ENCODE results near the gene PTPRJ. TPM values are rescaled to one million over a fixed set of nuclear protein-coding genes. Genes with fewer than 3 reads are reported as not detected.

PTPRJ gene
- total RNA-seq, 1 donor from 2014 or later: under 0.01 TPM

DNA sequence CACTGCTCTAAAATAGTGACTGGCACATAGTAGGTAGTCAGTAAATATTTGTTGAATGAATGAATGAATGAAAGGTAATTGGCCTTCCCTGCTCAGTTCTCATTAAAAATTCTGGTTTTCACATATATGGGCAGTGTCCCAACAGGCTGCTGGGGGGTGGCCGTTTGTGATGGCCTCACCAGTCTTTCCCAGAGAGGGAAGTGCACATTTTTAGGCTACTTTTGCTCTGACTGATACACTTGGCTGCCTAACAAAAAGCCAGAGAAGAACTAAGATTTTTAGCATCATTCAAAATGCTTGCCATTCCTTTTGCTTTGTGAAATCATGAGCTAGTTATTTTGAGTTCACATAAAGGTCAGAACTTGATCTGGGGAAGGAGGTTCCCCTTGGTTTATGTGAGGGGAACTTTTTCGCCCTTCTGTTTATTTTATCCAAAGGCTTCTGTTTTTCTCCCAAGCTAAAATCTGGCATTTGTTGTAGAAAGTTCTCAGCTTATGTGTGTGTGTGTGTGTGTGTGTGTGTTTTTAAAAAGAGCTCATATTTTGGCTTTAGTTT lies 83.1 kb downstream of the PTPRJ start:
- DNase-seq (ENCODE audit: low read depth in 2 of 2): peak in 1 of 2 donors; percentile 71

DNA sequence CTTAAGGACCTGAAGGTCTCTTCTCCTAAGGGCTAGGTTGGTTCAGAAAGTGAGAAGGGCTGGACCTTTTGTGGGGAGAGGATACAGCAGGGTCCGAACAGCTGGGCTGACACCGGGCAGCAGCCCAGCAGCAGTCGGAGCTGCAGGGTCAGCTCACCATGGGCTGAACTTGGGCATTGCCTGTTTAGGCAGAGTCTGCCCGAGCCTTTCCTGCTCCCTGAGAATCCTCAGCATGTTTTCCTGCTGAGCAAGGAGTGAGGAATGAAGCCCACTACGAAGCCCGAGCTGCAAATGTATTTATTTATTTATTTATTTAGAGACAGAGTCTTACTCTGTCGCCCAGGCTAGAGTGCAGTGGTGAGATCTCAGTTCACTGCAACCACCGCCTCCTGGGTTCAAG lies 83.9 kb downstream of the PTPRJ start:
- DNase-seq (ENCODE audit: low read depth in 2 of 2): peak in 1 of 2 donors; percentile 53

DNA sequence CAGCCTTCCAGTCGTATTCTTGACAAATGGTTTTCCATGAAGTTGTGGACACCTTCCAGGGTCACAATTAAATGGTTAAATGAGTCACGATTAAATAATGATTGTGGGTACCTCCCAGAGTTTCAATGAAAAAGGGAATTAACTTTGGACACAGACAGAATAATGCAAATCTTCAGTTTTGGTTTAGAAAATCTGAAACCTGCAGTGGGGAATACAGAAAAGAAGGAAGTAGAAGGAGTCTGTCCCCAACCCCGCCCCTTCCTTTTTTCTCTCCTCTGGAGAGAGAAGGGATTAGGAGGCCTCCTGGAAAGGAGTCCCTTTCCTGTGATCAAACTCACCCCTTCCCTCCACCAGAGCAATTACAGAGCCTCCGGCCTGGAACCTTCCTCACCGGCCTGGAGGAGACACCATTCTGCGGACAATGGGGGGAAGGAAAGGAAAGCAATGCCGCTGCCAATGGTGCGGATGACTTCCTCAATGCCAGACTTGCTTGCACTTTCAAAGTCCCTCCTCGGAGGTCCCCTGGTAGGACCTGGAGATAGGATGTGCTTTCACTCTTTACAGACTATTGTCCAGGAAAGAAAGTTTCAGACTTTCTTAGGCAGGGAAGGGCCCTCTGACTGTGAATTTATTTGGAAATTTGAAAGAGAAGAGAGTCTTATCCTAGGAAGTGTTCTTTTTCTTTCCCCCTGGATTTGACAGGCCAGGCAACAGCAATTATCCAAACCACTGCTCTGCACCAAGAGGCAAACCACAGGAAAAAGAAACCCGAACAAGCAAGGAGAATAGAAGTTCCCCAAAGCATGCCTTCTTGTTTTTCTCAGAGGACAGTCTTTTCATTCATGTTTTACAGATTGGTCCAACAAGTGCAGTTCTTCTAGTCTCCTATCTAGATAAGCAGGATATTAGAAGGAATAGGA lies 86.8 kb downstream of the PTPRJ start:
- DNase-seq (ENCODE audit: low read depth in 2 of 2): peak in 1 of 2 donors; percentile 53

DNA sequence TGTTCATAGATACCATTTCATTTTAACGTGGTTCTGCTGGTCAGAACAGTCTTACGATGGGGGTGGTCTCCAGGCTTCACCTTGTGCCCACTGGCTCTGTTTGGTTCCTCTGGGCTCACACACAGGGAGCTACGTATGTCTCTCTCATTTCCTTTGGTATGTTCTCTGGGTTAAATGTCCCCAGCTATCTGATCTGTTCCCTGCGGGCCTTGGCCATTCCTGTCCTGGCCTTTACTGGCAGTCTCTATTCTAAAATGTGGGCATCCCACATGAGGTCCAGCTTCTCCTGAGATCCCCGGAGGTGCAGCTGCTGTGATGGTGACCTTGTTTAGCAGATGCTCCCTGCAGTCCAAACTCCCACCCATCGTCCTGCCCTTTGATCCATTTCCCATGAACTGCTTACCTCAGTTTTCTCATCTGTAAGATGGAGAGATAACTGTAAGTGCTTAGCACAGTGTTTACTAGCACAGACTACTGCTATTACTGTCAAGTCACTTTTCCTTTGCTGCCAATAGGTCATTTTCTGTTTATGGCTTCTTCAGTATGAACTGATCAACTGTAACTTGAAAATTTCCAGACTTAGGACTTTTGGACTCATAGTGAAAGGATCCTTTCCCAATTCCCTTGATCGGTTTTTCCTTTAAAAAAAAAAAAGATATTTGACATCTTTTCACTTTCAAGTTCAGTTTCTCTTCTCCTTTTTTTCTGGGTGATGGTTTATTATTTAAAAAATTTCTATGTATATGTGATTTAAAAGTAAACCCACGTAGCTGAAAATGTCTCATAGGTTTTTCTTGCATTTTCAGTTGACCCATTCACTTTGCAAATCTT lies 92.9 kb downstream of the PTPRJ start:
- no peak for DNase-seq (ENCODE audit: low read depth in 2 of 2)

DNA sequence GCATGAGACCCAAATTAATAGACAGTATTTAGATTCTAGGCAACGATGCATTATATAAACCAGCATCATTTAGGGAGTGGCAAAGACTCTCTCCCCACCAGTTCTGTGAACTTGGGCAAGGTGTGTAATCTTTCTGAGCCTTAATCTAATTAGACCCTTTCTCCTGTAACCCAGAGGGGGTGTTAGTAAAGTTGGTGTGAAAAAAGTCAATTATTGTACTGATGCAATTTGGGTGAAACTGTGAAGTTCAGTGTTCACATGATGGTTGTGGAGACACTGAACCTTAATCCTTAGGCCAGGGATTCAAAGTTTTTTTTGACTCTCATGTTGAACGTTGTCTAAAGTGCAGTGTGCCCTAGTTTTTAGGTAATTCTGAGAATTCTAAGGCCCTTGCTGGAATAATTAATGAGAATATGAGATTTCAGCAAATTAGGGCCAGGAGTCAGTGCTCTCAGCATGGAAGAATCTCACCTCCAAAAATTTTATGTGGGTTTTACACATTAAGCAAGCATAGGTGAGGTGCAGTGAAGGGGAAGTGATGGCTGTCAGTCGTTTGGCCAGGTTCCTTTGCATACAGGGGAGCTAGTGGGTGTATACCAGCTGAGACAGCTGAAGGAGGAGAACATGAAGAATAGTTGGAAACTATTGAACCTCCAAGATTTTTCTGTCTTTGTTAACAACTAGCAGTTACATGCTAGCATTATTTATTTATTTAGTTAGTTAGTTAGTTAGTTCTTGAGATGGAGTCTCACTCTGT lies 94.2 kb downstream of the PTPRJ start:
- no peak for DNase-seq (ENCODE audit: low read depth in 2 of 2)

DNA sequence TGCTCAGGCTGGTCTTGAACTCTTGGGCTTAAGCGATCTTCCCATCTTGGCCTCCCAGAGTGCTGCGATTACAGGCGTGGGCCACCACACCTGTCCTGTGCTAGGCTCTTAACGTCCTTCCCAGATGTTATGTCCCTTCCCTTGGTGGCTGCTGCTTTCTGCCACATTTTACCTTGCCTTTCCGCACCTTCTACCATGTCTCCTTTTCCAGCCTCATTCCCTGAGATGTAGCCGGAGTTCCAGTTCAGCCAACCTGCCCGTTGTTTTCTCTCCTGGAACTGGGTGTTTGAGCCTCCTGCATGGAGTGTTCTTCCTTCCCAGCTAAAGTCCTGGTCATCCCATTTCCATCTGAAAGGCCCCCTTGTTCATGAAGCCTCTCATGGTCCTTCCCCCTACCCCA lies 95.3 kb downstream of the PTPRJ start:
- no peak for DNase-seq (ENCODE audit: low read depth in 2 of 2)

DNA sequence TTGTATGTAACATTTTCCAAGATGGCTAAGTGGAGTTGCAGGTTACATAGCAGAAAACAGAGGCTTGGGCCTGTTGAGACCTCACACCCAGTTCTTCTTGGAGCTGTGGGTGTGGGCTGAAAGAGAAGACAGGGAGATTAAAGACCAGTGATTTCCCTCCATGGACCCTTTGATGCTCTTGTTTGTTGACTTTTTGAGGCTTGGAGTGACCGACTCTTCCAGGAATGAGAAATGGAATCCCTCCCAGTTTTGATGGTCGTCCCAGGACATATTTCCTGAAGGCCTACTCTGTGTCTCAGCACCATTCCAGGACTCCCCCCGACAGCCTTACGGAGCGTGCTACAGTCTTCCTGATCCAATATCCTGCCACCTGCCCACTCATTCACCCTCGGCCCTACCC lies 96.9 kb downstream of the PTPRJ start:
- DNase-seq (ENCODE audit: low read depth in 2 of 2): no peak

DNA sequence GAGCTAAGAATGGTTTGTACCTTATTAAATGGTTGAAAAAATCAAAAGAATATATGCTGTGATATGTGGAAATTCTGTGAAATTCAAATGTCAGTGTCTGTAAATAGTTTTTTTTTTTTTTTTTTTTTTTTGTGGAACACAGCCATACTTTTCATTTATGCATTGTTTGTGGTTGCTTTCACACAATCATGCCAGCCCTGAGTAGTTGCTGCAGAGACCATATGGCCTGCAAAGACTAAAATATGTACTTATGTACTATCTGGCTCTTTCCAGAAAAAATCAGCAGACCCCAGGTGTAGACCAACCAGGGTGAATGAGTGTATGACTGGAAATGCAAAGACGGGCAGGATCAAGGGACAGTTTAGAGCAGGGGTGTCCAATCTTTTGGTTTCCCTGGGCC lies 98.3 kb downstream of the PTPRJ start:
- no peak for DNase-seq (ENCODE audit: low read depth in 2 of 2)

DNA sequence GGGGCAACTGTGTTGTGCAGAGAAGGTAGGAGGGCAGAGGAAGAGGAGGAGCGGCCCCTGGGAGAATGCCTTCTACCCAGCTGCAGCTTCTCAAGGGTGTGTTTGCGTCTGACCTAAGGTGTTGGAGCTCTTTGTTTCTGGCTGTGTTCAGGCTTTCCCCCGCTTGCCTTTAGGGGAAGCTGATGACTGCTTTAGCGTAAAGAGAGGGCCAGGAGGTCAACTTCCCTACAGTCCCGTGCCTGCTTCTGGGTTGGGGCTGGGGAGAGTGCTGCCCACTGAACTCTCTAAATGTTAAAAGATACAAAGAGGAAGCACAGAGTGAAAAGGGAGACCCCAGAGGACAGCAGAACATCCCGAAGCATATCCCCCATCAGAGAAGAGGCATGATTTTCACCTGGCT lies 99.2 kb downstream of the PTPRJ start:
- DNase-seq (ENCODE audit: low read depth in 2 of 2): no peak

DNA sequence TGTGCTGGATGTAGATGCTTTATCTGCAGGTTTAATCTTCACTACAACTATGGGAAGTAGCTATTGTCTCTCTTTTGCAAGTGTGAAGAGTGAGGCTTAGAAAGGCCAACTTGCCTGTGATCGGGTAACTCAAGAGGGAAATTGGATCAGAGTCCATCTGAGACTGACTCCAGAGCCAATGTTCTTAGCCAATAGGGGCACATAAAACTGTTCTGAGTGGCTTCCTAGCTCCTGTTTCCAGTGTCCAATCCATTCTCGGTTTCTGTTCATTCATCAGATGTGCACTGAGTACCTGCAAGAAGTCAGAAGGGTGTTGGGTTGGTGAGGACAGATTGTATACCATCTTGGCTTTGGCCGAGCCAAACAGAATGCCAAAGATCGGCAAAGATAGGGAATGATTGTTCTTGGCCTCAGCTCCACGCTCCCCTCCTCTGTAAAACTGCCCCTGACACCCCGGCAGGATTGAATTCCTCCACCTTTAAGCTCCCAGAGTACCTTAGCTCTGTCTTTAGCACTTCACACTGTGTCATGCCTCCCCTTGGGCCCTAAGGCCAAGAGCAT lies 100.0 kb downstream of the PTPRJ start:
- DNase-seq (ENCODE audit: low read depth in 2 of 2): no peak

DNA sequence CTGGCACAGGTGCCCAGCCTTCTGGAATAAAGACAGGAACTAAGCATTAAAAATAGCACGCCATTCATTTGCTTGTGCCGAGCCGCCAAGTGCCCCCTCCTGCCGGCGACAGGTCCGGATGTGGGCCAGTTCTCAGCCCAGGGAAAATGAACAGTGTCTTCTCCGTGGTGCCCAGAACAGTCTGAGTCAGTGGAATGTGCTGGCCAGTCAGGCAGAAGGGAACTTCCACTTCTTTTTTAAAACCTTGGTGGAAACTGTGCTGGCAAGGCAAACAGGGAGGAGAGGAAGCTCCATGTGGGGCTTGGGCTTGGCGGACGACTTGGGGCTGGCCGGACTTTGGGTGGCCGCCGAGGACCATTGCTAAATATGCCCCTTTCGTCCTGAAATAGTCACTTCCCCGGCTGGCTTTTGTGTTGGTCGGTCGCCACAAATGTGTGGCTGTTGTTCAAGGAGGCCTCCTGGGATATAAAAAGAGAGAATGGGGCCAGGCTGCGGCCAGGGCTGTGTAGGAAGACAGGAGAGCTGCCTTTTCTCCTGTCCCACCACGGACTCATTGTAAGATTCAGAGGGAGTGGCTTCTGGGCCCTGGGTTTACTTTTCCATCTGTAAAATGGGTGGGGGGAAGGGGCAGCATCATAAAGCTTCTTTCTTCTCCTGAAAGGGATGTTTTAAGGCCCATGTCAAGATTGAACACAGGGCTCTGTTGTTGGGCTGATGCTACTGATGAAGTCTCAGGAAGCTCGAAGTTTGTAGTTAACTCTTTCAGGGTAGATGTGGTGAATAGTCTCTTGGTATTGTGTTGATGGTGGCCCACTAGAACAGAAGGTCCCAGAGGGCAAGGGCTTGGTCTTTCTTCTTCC lies 101.0 kb downstream of the PTPRJ start:
- DNase-seq (ENCODE audit: low read depth in 2 of 2): peak in 1 of 2 donors; percentile 82

DNA sequence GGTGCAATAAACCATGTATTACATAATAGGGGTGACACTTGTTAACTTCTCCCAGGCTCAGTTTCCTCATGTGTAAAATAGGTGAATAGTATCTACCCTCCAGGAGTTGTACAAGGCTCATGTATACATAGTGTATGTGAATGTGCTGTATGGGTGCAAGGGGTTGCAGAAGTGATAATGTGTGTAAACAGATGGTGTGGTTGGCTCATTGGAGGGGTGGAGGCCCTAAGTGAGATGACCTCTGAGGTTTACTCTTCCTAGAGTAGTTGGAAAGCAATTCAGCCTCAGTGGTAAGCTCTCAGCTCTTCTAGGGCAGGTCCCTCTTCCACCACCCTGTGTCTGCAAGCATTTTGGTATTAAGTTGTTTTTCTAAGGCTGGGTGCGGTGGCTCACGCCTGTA lies 102.4 kb downstream of the PTPRJ start:
- DNase-seq (ENCODE audit: low read depth in 2 of 2): no peak

DNA sequence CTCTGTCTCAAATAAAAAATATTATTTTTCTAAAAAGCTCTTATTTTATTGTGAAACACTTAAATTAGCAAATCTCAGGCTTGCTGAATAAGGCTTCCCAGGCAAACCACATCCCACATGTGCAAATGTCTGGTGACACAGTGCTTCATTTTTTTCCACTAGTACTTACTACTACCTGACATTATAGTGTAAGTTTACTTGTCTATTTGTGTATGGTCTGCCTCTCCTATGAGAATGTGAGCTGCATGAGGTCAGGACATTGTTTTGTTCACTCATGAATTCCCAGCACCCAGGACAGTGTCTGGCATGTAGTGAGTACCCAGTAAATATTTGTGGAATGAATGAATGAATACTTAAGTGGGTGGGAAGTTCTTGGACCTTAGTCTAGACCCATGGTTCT lies 103.1 kb downstream of the PTPRJ start:
- no peak for DNase-seq (ENCODE audit: low read depth in 2 of 2)

DNA sequence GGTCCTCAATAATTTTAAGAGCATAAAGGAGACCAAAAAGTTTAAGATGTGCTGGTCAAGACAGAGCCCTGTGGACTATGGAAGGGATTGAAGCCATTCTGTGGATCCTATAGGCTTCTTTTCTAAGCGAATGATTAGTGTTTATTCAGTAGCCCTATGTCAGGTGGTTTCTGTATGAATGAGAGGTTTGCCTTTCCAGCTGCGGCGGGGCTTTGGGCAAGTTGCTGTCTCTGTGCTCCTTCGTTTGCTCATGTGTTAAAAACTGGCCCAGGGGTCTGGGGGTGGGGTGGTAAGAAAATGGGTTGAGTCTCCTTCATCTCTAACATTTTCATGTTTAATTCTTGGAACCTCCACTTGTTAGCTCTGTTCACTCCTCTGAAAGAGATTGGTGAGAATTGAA lies 105.3 kb downstream of the PTPRJ start:
- no peak for DNase-seq (ENCODE audit: low read depth in 2 of 2)

DNA sequence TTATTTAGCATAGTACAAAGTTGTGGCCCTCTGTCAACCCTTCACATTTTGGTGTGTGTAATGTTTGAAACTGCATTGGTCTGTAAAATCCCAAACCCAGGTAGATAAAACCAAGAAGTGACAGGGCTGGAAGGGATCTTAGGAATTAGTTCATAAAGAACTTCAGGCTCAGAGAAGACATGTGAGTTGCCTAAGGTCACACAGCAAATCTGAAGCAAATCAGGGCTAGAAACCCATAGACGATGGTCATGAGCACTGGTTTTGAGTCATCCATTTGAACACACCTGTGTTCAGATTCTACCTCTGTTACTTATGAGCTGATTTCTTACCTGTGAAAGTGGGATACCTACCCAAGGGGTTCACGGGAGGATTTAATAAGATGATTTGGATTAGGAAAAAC lies 107.1 kb downstream of the PTPRJ start:
- DNase-seq (ENCODE audit: low read depth in 2 of 2): no peak

DNA sequence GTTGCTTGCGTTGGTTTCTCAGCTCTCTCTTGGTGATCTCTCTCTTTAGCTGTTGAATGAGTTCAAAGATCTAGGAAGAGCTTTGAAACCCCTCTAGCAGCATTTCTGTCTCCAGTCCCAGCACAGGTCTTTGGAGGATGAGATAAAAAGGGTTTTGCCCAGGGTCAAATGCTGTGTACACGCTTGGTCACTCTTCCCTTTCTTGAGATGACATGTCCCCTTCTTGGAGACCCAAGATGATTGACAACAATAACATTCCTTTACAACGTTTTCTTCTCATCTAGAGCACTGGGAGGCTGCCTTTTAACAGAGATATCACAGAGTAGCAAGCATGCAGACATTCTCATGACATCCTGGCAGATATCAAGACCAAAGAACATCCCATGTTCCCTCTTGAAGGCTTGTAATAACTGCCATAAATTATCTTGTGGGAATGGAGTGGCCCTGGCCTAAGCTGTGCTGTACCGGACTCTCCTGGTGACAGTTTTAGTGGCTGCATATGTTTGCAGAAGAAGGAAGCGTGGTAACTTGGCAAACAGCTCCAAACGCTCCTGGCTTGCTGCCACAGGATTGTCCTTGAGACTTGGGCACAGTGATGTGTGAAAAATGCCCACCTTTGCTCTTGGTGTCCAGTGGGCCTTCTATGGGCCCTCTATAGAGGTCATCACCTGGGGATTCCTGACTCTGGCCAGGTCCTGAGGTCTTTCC lies 107.8 kb downstream of the PTPRJ start:
- DNase-seq (ENCODE audit: low read depth in 2 of 2): no peak

DNA sequence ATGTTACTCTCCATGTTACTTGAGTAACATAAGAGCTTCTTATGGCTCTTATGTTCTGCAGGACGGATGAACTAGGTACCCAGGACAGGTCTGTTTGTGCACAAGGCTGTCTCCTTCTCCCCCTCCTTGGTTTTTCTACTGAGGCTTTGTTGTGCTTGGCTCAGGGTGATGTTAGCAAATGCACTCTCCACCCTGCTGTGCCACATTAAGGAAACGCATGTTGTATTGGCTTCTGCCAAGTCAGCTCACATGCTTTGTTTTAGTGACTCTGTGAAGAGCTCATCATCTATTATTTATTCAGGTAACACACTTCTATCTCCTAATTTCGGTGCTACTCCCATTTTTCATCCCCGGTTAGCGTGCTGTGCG lies 108.3 kb downstream of the PTPRJ start:
- peak; percentile 10 to 26 for DNase-seq (ENCODE audit: low read depth in 2 of 2)

DNA sequence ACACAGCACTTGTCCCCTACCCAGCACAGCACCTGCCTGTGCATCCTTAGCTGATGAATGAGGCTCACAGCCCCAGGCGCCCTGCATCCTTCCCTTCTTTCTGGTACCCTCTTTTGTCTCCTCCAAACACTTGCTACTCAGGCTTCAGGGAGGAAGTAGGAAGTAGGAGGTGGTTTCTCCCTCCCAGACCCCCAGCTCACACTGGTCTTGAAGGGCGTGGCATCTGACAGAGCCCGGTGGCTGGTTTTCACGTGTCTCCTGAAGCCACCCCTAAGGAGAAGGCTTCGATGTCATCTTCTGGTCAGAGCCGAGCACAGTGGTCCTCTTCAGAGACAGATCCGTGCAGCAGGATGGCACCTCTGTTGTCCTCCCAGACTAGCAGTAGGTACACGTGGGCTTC lies 109.8 kb downstream of the PTPRJ start:
- no peak for DNase-seq (ENCODE audit: low read depth in 2 of 2)

DNA sequence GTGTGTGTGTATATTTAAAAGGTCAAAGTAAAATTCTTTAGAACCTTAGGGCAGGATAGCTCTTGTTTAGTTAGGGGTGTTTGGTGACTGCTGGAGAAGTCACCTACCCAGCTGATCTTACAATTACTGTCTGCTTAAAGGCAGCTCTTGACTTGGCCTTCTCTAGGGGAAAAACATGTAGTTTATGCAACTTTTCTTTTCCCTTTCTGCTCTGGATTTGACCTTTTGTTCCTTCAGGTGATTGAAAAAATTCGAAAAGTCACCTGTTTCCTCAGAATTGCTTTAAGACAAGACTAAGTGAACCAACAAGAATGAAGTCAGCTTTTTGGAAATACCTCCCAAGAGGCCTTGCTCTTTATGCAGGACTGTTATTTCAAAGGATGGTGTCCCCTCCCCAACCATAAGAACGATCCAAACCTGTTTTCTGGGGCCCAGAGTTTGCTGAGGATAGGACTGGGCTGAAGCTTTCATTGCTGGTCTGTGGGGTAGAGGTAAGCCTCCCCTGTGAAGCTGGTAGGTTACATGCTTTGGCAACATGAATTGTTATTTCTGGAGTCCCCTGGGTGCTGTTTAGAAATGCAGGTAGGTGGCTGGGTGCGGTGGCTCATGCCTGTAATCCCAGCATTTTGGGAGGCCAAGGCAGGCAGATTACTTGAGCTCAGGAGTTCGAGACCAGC lies 111.2 kb downstream of the PTPRJ start:
- no peak for DNase-seq (ENCODE audit: low read depth in 2 of 2)

All from lung microvascular endothelial cell (primary cell).